Spleen (tissue), 11 donors: ENCODE measurements around the gene HACD1. TPM values are rescaled to one million over a fixed set of nuclear protein-coding genes. Genes with fewer than 3 reads are reported as not detected.

Experiments used
- DNase-seq: peaks from one replicate; pipeline ENCODE4 v3.0.0-alpha.2; 2020
- H3K27ac ChIP-seq, 8 donors: fragments of 200-600 bp; sonication (generic) in 7 of 8; 1 replicate in 4 of 8; 2 replicates in 4 of 8; pipeline versions ENCODE4 v1.5.0 to v1.8.0; 2016 to 2021; ENCODE audit warnings: inconsistent platforms in 4 of 8, mild to moderate bottlenecking in 4 of 8, moderate library complexity in 1 of 8
- H3K27me3 ChIP-seq, 7 donors: fragments of 200-600 bp; sonication (generic) in 6 of 7; replicated peaks in 1 of 7; 1 replicate in 4 of 7; 2 replicates in 3 of 7; pipeline versions ENCODE4 v1.5.0 to v1.8.0; 2016 to 2021; ENCODE audit warnings: inconsistent platforms in 3 of 7, mild to moderate bottlenecking in 1 of 7
- H3K36me3 ChIP-seq, 6 donors: fragments of 200-600 bp; sonication (generic) in 5 of 6; 1 replicate in 4 of 6; 2 replicates in 2 of 6; pipeline versions ENCODE4 v1.5.0 to v1.8.0; 2016 to 2021; ENCODE audit warnings: inconsistent platforms in 2 of 6
- H3K4me1 ChIP-seq, 6 donors: fragments of 200-600 bp; sonication (generic) in 5 of 6; 1 replicate in 3 of 6; 2 replicates in 3 of 6; pipeline versions ENCODE4 v1.5.0 to v1.8.0; 2016 to 2021; ENCODE audit warnings: inconsistent platforms in 3 of 6
- H3K4me3 ChIP-seq, 8 donors: fragments of 200-600 bp; sonication (generic) in 7 of 8; 1 replicate in 4 of 8; 2 replicates in 4 of 8; pipeline versions ENCODE4 v1.5.0 to v1.8.0; 2016 to 2021; ENCODE audit warnings: inconsistent platforms in 4 of 8, mild to moderate bottlenecking in 4 of 8, moderate library complexity in 2 of 8
- H3K9me3 ChIP-seq, 8 donors: fragments of 200-600 bp; sonication (generic) in 7 of 8; 1 replicate in 4 of 8; 2 replicates in 4 of 8; pipeline versions ENCODE4 v1.5.0 to v1.8.0; 2016 to 2021; ENCODE audit warnings: inconsistent platforms in 4 of 8
- CTCF ChIP-seq, 11 experiments: fragments of 200-600 bp in 7 of 11; fragments of 450-650 bp in 4 of 11; sonication (generic) in 4 of 11; IDR thresholded peaks in 8 of 11; conservative IDR thresholded peaks in 3 of 11; 1 replicate in 7 of 11; 2 replicates in 4 of 11; pipeline versions ENCODE4 v1.4.0 to v1.8.0; 2016 to 2021; ENCODE audit warnings: antibody characterized with exemption in 11 of 11, inconsistent platforms in 4 of 11, mild to moderate bottlenecking in 1 of 11
- POLR2A ChIP-seq, 3 donors: fragments of 450-650 bp; IDR thresholded peaks; one replicate each; pipeline ENCODE4 v1.5.1; 2017; ENCODE audit warnings: antibody characterized with exemption in 3 of 3, mild to moderate bottlenecking in 1 of 3
- POLR2AphosphoS5 ChIP-seq, 3 donors: sonication (generic); formaldehyde crosslinking; IDR thresholded peaks; one replicate each; pipeline ENCODE4 v1.5.1; 2017; ENCODE audit warnings: antibody characterized with exemption in 3 of 3
- WGBS, 5 donors: extraction: QIAGEN DNeasy Blood & Tissue Kit in 3 of 5; methylation state at CpG; one replicate each; pipeline versions ENCODE4 v1.1.5 to v1.1.7; 2013 to 2018; 5-methylcytosine and 5-hydroxymethylcytosine counted together
- intact Hi-C: fragments of 100-400 bp; cut with DNase I; formaldehyde crosslinking; loops from one replicate; pipeline ENCODE4 v1.15.0; 2023; ENCODE audit warnings: low total_unique reads
- polyA plus RNA-seq, 3 donors: library from polyadenylated mRNA; stranded (reverse); fragments of 200-250 nt; gene quantifications; one replicate each; pipeline ENCODE4 v1.2.1, GENCODE V29; 2013
- small RNA-seq, 4 donors: library from RNA; depleted of rRNA; stranded (forward); fragments of <200 nt; gene quantifications; one replicate each; pipeline ENCODE3, GENCODE V24; 2016
- total RNA-seq, 7 donors: library from RNA; depleted of rRNA in 3 of 7; stranded (reverse); fragments of >200 nt in 3 of 7; fragmentation: NEBNext Ultra II Directional in 4 of 7; extraction: Animal tissue kit (Norgen Biotek cat#: 25700) in 4 of 7; gene quantifications; one replicate each; pipeline versions ENCODE4 v1.1.0 to v1.2.1, GENCODE V29; 2016 to 2021
- donor health status: healthy with polysubstance abuse.
- donor health status: DM: no; HTN: no; CAD: no; lungs with moderate emphysema.
- donor health status: DM: no; HTN: no; CAD: no.
- donor health status: Bipolar disorder and iron deficiency.
- donor health status: healthy.
- donor health status: DM: no; HTN: no; CAD: no.
- donor health status: DM: yes; HTN: yes; CAD: no.

The HACD1 gene
- total and polyA plus RNA-seq, 10 donors, result 2.8 to 4.9 (median 3.5) TPM

GRCh38 chr10:17544465-17544864, 72.7 kb downstream of the HACD1 start:
- TF ChIP-seq POLR2A (IDR thresholded peaks at IDR 0.05), result no peak
- no peak for TF ChIP-seq POLR2AphosphoS5 (IDR thresholded peaks at IDR 0.05)
- no peak for TF ChIP-seq CTCF (IDR thresholded peaks at IDR 0.05 in 8 of 11, conservative IDR thresholded peaks at IDR 0.05 in 3 of 11)
- Histone ChIP-seq H3K27ac (no peak overlapping the region), H3K27me3 (no peaks in the 10 kb centered on the region), H3K4me3 (no peak overlapping the region), H3K9me3 (peaks cover 0 to 6% (median 1%) of the 10 kb centered on the region in 8 donors), H3K36me3 (no peaks in the 10 kb centered on the region), H3K4me1 (peaks cover 0 to 5% (median 0%) of the 10 kb centered on the region in 6 donors)
- intact Hi-C loops, result no loop called here
- WGBS, 5 donors, result 86 to 96% (median 91%) methylated on average over 9 of the region's 9 CpGs
- no peak for DNase-seq

Small RNAs within 50 kb of the gene (small RNA-seq; reads per million reads assigned to genes)
- 0 reads per million in 4 donors for gene AC069542.2

Other genes with a start within 250 kb of the HACD1 start
- gene ST8SIA6, start 162.8 kb downstream of the HACD1 start, total RNA-seq, result 1 to 10 TPM in 4 of 7 donors, under 1 TPM in 2, not detected in 1; 0.66 to 1.2 (median 1.0) TPM
- gene ST8SIA6, start 162.8 kb downstream of the HACD1 start, polyA plus RNA-seq, result under 1 TPM in 1 of 3 donors, not detected in 2; 0.02 TPM
- gene STAM, start 26.8 kb upstream of the HACD1 start, total RNA-seq, result 10 to 100 TPM; 19.0 to 28.6 (median 22.2) TPM
- 1 to 10 TPM; 5.6 to 7.9 (median 6.3) TPM for gene STAM, start 26.8 kb upstream of the HACD1 start, polyA plus RNA-seq
- gene TMEM236, start 134.8 kb upstream of the HACD1 start, total RNA-seq, result 1 to 10 TPM in 3 of 7 donors, under 1 TPM in 4; 0.27 to 1.9 (median 0.89) TPM
- under 1 TPM; 0.09 to 0.22 (median 0.22) TPM for gene TMEM236, start 134.8 kb upstream of the HACD1 start, polyA plus RNA-seq
- 100 to 1,000 TPM in 6 of 7 donors, 10 to 100 TPM in 1; 88.8 to 370 (median 151) TPM for gene MRC1, start 192.0 kb upstream of the HACD1 start, total RNA-seq
- 10 to 100 TPM in 2 of 3 donors, 1 to 10 TPM in 1; 9.9 to 20.9 (median 10.8) TPM for gene MRC1, start 192.0 kb upstream of the HACD1 start, polyA plus RNA-seq